HG02840 (cell line): ENCODE measurements around the gene PEAK3.

Experiments used
- ATAC-seq: cut with Tn5 transposase; IDR thresholded peaks from one replicate; pipeline ENCODE4 v1.9.1; 2021; ENCODE audit warnings: mild to moderate bottlenecking, moderate library complexity, moderate number of reproducible peaks; ENCODE audit not compliant: unreplicated experiment, low FRiP score

Gene PEAK3

DNA sequence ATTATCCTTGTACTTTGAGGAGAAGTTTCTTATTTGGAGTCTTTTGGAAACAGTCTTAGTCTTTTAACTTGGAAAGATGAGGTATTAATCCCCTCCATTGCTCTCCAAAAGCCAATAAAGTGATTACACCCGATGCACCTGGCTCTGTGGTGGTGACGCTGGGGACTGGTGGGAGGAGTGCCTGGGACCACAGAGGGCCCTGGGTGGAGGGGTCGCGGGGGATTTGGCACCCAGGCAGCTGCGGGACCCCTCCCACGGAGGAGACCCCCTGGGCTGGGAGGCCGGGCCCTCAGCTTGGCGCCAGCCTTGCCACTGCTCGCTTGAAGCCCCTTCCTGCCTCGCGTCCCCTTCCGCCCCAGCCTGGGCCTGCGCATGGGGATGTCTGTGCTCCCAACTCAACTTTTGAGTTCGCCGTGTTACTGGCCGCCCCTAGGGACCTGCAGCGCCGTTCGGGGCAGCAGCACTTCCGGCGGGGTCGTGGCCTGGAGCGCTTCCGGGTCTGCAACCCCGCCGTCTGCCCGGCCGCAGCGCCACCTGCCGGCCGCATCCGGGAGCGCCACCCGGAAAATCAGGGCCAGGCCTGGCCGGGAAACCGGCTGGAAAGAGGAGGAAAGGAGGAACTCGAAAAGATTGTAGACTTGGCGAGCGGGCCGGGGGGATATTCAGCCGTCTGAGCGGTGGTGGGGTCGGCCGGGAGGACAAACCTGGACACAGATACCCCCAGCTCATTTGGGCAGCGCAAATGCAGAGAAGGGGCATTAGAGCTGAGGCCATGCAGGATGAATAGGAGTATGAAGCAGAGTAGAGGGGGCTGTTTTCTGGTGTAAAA, 8.4 kb downstream of the PEAK3 start:
- ATAC-seq, result no peak

DNA sequence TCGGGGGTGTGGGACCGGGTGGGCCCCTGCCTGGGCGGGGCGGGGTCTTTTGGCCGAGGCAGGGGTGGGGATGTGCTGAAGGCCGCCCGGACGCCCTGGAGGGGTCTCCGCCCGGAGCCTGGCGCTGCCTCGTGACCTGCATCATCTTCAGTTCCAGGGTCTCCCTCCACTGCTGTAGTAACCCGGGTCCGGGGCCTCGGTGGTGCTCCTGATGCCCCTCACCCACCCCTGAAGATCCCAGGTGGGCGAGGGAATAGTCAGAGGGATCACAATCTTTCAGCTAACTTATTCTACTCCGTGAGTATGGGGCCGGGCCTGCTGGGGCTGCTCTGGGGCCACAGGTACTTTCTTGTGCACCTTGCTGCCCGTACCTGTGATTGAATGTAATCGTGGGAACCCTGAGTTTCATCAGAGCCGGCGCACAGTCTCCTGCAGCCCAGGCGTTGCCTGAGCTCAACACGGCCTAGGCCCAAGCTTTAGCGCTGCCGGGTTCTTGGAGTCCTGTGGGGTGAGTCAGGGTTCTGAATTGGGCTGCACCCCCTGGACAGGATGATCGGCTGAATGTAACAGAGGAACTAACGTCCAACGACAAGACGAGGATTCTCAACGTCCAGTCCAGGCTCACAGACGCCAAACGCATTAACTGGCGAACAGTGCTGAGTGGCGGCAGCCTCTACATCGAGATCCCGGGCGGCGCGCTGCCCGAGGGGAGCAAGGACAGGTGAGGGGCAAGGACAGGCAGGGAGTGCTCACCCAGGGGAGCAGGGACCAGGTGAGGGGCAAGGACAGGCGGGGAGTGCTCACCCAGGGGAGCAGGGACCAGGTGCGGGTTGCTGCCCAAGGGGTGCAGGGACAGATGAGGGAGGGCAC, 10.5 kb downstream of the PEAK3 start:
- ATAC-seq, result no peak

DNA sequence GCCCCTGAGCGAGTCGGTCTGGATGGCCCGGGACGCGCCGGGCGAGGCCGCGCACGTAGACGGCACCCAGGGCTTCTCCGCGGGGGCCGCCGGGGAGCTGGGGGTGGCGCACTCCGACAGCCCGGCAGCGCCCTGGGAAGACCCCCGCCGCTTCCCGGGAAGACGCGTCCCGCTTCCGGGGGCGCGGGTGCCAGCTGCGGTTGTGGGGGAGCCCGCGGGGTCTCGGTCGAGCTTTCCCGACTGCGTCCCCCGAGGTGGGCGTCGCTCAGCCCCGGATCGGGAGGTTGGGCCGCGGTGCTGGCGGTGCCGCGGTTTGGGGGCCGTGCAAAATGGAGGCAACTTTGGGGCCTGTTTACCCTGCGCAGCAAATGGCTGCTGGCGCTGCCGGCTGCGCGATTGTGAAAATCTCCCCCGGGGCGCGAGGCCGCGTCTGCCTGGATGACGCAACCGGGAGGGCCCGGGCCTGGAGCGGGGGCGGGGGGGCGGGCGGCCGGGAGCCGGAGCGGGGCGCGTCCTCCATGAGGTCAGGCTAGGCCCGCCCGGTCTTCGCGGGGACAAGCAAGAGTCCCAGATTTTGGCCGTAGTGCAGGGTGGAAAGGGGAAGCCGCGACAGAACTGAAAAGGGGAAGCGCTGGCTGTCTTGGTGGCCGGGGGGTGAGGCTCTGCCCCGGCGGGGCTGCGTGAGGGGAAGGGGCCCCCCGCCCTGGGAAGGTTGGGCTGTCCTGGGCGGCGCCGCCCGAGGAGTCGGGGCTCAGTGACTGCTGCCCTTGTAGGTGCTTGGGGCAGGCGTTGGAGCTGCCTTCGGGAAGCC, 11.3 kb downstream of the PEAK3 start:
- no peak for ATAC-seq

DNA sequence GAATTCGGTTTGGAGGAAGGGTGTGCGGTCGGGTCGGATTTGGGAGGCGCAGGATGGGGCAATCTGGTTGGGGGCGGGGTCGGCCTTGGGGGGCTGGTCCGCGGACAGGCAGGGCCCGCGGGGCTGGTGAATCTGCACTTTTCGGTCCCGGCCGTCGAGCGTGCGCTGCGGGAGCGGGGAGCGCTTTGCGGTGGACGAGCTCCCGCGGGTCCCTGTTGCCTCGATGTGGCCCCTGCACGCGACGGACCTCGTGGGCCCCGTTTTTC, 11.9 kb downstream of the PEAK3 start:
- no peak for ATAC-seq

DNA sequence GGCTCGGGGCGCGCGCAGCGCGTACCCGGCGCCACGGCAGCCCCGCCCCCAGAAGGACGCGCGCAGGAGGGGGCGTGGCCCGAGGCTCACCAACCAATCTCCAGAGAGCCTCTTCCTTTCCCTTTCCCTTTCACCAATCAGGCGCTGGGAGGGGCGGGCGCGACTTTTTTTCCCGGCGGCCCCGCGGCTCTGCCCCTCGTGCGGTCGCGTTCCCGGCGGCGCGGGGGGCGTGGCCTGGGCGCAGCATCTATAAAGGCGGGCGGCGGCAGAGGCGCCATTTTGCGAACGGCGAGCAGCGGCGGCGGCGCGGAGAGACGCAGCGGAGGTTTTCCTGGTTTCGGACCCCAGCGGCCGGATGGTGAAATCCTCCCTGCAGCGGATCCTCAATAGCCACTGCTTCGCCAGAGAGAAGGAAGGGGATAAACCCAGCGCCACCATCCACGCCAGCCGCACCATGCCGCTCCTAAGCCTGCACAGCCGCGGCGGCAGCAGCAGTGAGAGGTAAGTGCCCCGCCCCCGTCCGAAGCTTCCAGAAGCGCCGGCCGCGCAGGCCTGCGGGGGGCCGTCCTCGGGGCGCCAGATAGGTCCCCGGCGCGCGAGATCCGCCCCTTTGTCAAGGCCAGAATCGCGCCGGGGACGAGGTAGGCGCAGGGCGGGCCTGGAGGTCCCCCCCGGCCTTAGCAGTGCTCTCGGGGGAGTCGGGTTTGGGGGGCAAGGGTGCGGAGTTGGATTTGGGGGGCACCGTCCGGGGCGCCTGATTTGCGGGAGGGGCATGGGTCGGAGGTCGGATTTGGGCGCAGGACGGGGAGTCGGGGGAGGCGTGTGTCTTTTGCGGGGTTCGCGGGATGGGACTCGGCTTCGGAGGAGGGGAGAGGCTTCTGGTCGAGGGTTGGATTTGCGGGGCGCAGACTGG, 12.5 kb downstream of the PEAK3 start:
- peak; percentile 55 for ATAC-seq

DNA sequence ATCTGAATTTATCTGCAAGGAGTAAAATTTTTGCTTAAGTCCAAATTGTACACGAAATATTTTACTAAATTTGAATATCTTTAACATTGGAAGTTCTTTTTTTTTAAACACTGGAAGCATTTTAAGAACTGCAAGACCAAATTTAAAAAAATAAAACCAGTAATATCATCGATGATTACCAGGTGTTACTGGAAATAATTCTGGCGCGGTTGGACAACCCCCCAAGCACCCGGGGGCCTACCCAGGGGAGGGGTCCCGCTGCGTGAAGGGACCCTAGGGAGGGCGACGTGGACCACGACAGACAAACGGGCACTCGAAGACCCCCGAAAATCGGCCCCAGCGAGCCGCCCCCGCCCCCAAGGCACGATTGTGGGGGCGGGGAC, 13.1 kb downstream of the PEAK3 start:
- no peak for ATAC-seq

DNA sequence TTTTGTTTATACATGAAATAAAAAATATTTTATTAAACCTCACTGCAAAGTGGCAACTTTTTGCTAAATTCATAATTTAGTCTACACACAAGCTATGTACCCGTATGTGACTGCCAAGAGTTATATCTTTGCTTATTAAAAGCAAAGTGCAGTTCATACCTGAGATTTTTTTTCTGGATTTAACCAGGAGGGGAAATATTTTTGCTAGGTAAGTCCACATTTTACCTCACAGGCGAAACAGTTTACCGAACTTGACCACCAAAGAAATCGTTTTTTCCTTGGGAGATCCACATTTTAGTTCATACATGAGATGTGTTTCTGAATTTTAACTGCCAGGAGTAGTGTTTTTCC, 13.5 kb downstream of the PEAK3 start:
- no peak for ATAC-seq

DNA sequence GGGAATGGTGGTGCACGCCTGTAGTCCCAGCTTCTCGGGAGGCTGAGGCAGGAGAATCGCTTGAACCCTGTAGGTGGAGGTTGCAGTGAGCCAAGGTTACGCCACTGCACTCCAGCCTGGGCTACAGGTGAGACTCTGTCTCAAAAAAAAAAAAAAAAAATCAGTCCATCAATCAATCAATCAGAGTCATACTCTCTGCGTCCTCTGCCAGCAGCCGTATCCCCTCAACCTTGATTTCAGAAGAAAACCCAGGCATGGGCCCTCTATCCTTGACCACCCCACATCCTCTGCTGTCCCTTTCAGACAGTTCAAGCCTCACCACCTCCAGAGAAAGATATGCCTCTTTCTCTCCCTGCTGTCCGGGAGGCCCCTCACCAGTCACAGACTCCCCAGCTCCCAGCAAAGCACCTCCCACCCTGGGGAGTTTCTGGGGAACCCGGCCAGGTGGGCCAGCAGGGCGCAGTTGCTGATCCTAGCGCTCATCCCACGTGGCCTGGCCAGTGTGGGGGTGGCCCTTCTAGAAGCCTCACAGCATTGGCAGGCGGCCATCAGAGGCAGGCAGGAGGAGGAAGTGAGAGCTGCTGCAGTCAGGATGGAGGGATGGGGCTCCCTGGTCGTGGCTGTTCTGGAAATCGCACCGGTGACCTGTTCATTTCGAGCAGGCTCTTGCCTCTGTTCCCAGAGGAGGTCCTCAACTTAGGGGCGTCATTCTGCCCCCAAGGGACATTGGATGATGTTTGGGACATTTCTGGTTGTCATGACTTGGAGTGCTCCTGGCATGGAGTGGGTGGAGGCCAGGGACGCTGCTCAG, 15.6 kb downstream of the PEAK3 start:
- no peak for ATAC-seq

DNA sequence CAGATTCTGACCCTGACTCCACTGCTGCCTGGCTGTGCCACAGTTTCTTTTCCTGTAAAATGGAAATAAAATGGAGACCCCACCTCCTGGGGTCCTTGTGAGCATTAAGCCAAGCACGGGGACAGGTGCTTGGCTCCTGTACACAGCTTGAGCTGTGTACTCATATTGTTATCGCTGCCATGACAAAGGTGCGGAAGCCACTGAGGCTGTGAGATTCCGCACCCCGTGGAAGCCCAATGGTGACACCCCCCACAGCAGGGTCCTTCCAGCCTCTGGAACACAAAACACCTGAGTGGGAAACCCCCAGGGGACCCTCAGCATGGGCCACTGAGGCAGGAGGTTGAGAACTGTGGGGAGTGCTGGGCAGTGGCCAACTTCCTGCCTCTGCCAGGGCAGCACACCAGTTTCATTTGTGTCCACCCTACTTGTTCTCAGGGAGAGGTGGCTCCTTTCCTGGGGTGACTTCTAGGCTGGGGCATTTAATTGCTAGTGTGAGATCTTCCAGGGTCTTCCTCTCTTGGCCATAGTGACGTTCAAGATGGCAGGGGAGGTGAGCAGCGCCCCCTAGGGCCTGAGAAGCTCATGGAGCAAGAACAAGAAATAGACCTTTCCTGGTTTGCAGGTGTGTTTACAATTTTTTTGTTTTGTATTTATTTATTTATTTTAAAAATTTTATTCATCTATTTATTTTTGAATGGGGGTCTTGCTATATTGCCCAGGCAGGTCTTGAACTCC, 20.4 kb downstream of the PEAK3 start:
- ATAC-seq, result no peak

DNA sequence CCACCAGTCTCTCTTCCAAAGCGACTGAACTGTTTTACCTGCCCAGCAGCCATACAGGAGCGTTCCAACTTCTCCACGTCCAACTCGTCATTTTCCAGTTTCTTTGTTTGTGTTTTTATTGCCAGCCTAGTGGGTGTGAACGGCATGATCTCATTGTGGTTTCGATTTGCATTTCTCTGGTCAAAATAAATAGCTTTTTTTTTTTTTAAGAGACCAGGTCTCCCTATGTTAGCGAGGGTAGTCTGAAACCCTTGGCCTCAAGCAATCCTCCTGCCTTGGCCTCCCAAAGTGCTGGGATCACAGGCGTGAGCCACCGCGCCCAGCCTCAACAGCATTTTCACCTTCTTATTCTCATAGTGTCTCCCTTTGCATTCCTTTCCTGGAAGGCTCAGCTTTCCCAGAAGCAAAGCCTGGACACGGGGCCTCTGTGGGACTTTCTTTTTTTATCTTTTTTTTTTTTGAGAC, 21.6 kb downstream of the PEAK3 start:
- ATAC-seq, result no peak

DNA sequence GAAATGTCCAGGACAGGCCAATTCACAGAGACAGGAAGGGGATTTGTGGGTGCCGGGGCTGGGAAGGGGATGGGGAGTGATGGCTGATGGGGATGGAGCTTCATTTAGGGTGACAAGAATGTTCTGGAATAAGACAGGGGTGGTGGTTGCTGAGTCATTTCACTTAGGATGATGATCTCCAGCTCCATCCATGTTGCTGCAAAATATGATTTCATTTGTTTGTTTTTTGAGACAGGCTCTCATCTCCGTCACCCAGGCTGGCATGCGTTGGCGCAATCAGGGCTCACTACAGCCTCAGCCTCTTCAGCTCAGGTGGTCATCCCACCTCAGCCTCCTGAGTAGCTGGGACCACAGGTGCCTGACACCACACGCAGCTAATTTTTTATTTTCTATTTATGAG, 22.6 kb downstream of the PEAK3 start:
- ATAC-seq, result no peak

DNA sequence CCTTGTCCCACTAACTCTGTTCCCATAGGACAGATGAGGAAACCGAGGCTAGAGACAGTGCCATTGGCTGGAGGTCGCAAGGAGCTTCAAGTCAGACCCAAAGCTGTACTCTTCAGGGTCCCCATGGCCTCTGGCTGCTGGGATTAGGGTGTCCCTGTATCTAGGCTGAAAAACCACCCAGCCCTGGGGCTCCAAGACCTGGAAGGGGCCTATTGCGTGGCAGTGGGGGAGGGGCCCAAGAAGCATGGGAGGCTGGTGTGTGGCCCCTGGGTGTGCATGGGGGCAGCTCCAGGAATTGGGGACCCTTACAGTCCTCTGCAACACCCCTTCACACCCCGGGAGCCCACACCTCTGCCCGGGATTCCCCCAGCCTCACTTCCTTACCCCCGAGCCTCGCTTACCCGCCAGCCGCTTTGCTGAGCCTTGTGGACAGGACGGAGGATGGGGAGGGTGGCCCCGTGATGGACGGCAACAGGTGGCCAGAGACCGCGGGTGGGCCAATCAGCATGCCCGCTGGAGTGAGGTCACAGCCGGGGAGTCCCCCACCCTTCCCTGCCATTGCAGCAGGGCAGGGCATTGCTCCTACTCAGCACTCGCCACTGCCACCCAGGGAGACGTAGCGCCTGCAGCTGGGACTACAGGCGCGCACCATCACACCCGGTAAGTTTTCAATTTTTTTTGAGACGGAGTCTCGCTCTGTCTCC, 25.8 kb downstream of the PEAK3 start, which contains the start of gene JSRP1:
Gene JSRP1, minus strand, starts transcription at position 436 of the 704 bp plus-strand sequence. CDS start 1,103 bp downstream, outside the sequence.
- ATAC-seq, result no peak

DNA sequence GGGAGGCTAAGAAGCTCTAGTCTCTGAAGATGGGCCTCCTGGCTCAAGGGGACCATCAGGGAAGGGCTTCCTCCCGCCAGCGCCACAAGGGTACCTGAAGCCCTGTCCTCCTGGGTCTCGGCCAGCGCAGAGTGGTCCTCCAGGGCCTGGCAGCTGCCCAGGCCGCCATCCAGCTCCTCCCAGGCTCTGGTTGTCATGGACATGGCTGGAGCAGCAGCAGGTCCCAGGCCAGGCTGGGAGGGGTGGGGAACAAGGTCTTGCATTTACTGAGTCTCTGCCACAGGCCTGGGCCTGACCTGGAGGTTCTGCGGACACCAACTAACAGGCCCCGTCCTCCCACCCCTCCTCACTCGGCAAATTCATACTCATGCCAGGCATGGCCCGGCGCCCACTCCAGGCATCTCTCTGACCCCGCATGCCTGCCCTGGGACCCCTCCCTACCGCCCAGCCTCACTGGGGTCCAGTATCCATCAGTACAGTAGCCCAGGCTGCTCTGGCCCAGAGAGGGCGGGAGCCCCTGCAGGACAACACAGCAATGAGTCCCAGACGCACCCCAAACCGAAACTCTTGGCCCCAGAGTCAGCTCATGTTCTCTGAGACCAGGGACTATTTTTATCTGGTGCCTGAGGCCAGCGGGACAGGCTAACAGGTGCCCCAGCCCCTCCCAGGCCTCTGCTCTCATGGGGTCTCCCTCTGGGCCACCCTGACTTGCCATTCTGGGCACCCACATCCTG, 26.7 kb downstream of the PEAK3 start:
- ATAC-seq, result no peak

DNA sequence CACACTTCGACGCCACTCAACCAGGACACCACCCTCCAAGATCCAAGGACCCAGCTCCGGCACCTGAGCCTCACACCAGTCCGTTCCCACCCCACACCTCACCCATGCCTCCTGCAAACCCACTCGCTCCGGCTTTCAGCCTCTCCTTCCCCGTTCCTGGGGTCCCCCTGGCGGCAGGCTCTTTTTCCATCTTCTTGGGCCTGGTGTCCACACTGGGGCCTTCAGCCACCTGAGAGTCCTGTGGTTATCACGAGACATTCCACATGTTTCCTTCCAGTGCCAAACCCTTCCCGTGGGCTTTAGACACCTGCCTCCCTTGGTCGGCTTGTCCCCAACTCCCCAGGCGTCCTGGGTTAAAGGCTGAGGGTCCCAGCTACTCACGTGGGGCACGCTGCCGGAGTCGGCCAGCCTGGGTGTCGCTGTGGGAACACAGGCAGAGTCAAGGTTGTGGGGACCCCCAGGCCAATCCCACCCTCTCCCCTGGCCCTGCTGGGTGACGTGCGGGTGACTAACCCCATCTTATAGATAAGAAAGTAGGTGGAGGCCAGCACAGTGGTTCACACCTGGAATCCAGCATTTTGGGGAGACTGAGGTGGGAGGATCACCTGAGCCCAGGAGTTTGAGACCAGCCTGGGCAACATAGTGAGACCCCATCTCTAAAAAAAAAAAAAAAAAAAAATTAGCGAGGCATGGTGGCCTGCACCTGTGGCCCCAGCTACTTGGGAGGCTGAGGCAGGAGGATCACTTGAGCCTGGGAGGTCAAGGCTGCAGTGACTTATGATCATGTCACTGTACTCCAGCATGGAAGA, 27.7 kb downstream of the PEAK3 start:
- no peak for ATAC-seq

DNA sequence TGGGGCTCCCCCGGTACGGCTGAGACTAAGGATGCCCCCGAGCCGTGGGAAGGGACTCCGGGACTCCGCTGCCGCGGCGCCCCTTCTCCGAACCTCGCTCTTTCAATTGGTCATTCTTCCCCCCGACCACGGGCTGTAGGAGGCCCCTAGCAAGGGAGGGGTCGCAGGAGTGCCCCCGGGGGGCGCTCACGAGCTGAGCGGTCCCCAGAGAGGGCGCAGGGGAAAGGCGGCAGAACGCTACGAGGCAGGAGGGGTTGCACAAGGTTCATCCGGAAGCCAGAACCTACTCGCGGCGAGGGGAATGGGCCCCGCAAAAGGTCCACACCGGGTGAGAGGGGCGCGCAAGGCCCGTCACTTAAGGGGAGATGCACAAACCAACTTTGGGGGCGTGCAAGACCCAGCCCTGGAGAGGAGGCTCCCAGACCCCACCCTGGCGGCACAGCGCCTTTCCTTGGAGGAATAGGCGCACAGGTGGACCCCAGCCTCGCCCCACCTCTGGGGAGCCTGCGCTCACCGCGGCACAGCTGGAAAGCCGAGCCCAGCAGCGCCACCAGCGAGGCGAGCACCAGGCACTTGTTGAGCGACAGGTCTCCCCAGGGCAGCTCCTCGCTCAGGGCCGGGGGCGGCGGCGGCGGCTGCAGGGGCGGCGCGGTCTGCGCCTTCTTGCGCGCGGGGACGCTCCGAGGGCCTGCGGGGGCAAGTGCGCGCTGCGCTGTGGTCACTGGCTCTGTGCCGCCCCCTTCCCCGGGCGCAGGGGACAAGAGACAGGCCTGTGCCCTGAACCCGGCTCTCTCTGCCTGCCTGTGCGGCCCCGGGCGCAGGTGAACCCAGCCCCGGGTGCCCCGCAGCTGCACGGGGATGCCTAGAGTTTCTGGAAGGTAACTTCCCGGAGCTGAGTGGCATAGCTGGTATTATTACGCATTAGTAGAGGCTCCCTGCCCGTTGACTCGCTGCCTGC, 28.6 kb downstream of the PEAK3 start:
- ATAC-seq, result no peak
